Activated B cell treated with CpG ODN at 0.5 μM for 24 hours (primary cell): Measurements from ENCODE around the gene PHIP. TPM values are rescaled to one million over a fixed set of nuclear protein-coding genes. Genes with fewer than 3 reads are reported as not detected.

Experiments
- ATAC-seq: fragments of 200-7000 bp; cut with Tn5 transposase; one replicate; pipeline ENCODE4 v1.10.0; 2021; ENCODE audit warnings: low read depth, mild to moderate bottlenecking, moderate library complexity
- CTCF ChIA-PET: fragments of 350-600 bp; sonication (Branson Sonifier 250); formaldehyde crosslinking; loops from one replicate; lab custom pipeline; 2021; ENCODE audit warnings: antibody characterized with exemption; lab: Charles Lee
- POLR2A ChIA-PET: fragments of 350-600 bp; sonication (Branson Sonifier 250); formaldehyde crosslinking; loops from one replicate; lab custom pipeline; 2021; ENCODE audit warnings: antibody characterized with exemption; lab: Charles Lee
- DNase-seq: peaks from one replicate; pipeline ENCODE4 v3.0.0; 2022
- H3K27ac Mint-ChIP-seq: one replicate; pipeline ENCODE4 v1.8.0; 2020; ENCODE audit warnings: mixed read lengths
- H3K27me3 Mint-ChIP-seq: one replicate; pipeline ENCODE4 v1.8.0; 2021; ENCODE audit warnings: mixed read lengths
- H3K36me3 Mint-ChIP-seq: one replicate; pipeline ENCODE4 v1.8.0; 2021; ENCODE audit warnings: low read depth, mixed read lengths
- H3K4me1 Mint-ChIP-seq: one replicate; pipeline ENCODE4 v1.8.0; 2021; ENCODE audit warnings: mixed read lengths
- H3K4me3 Mint-ChIP-seq: one replicate; pipeline ENCODE4 v1.8.0; 2020; ENCODE audit warnings: mild to moderate bottlenecking, mixed read lengths
- H3K9me3 Mint-ChIP-seq: one replicate; pipeline ENCODE4 v1.8.0; 2020; ENCODE audit warnings: mixed read lengths
- CTCF ChIP-seq: fragments of 200-600 bp; IDR thresholded peaks from one replicate; pipeline ENCODE4 v1.8.0; 2022; ENCODE audit warnings: antibody characterized with exemption, mild to moderate bottlenecking
- intact Hi-C: fragments of 100-400 bp; cut with micrococcal nuclease; formaldehyde crosslinking; loops from one replicate; pipeline ENCODE4 v1.15.1; 2024
- total RNA-seq: library from RNA; stranded (reverse); gene quantifications from 2 replicates; pipeline ENCODE4 v1.2.3, GENCODE V29; 2022

PHIP gene
- total RNA-seq, 1 donor from 2014 or later: 32.3 TPM

- ChIA-PET POLR2A (no interaction called here), CTCF (no interaction called here)
- peaks cover 83% of the 10 kb centered on the region for H3K36me3 Mint-ChIP-seq
- ATAC-seq (no peak), DNase-seq (no peak)
- H3K27ac Mint-ChIP-seq: no peak overlapping the region
- H3K4me1 Mint-ChIP-seq: no peaks in the 10 kb centered on the region
- H3K4me3 Mint-ChIP-seq: no peak overlapping the region
- H3K9me3 Mint-ChIP-seq: peaks cover 4% of the 10 kb centered on the region
- intact Hi-C loops: loop anchor here (2.0 kb wide), 1 partner anchor 13 kb away; no protein-coding TSS in a partner anchor
- no peak for TF ChIP-seq CTCF
- H3K27me3 Mint-ChIP-seq: no peaks in the 10 kb centered on the region
These were observed 82.1 kb downstream of the PHIP start for GRCh38 chr6:78995946-78996345.

GRCh38 chr6:78995346-78995745 lies 82.7 kb downstream of the PHIP start:
- Mint-ChIP-seq H3K9me3 (peaks cover 4% of the 10 kb centered on the region), H3K4me3 (no peak overlapping the region), H3K4me1 (no peaks in the 10 kb centered on the region), H3K27me3 (no peaks in the 10 kb centered on the region), H3K36me3 (peaks cover 83% of the 10 kb centered on the region), H3K27ac (no peak overlapping the region)
- DNase-seq (no peak), ATAC-seq (no peak)
- ChIA-PET CTCF (no interaction called here), POLR2A (no interaction called here)
- TF ChIP-seq CTCF: no peak
- intact Hi-C loops: no loop called here

- intact Hi-C loops: no loop called here
- TF ChIP-seq CTCF: no peak
- POLR2A ChIA-PET: no interaction called here
- no peak overlapping the region for H3K27ac Mint-ChIP-seq
- no peaks in the 10 kb centered on the region for H3K4me1 Mint-ChIP-seq
- H3K4me3 Mint-ChIP-seq: no peak overlapping the region
- DNase-seq: no peak
- peaks cover 4% of the 10 kb centered on the region for H3K9me3 Mint-ChIP-seq
- CTCF ChIA-PET: interaction anchor here (1.3 kb wide), 1 partner anchor 10 kb away, joined by 3 read pairs; no protein-coding TSS in a partner anchor
- no peak for ATAC-seq
- peaks cover 86% of the 10 kb centered on the region for H3K36me3 Mint-ChIP-seq
- H3K27me3 Mint-ChIP-seq: no peaks in the 10 kb centered on the region
These were observed 84.1 kb downstream of the PHIP start for GRCh38 chr6:78993955-78994354.

GRCh38 chr6:78989191-78989590 lies 88.9 kb downstream of the PHIP start:
- TF ChIP-seq CTCF: no peak
- Mint-ChIP-seq H3K4me1 (no peaks in the 10 kb centered on the region), H3K27ac (no peak overlapping the region), H3K27me3 (no peaks in the 10 kb centered on the region), H3K9me3 (peaks cover 4% of the 10 kb centered on the region), H3K36me3 (peaks cover 77% of the 10 kb centered on the region), H3K4me3 (no peak overlapping the region)
- DNase-seq (no peak), ATAC-seq (no peak)
- intact Hi-C loops: no loop called here
- ChIA-PET CTCF (no interaction called here), POLR2A (no interaction called here)

GRCh38 chr6:78986161-78986560 lies 91.9 kb downstream of the PHIP start:
- Mint-ChIP-seq H3K27ac (no peak overlapping the region), H3K27me3 (no peaks in the 10 kb centered on the region), H3K9me3 (no peaks in the 10 kb centered on the region), H3K4me3 (no peak overlapping the region), H3K36me3 (peaks cover 78% of the 10 kb centered on the region), H3K4me1 (no peaks in the 10 kb centered on the region)
- DNase-seq (no peak), ATAC-seq (no peak)
- CTCF ChIA-PET: no interaction called here
- intact Hi-C loops: no loop called here
- POLR2A ChIA-PET: no interaction called here
- no peak for TF ChIP-seq CTCF
